ENCODE data around the gene PKD1L1.
"Not testable (repeated sequence)": the region's sequence is repeated elsewhere in the genome, so short reads cannot be mapped to it uniquely, and the experiment has no call there.

PKD1L1 gene

DNA sequence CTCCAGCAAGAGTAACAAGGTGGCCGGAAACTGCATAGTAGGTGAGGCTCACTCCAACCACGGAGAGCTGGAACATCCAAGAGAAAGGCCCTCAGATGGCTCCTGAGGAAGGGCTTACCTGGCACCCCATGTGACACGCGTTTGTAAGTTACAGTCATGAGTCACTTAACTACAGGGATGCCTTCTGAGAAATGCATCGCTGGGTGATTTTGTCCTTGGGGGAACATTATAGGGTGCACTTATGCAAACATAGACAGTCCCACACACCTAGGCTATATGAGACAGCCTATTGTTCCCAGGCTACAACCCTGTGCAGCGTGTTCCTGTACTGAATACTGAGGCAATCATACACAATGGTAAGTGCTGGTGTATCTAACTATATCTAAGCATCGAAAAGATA, 139.9 kb downstream of the PKD1L1 start:
- Histone ChIP-seq H3K9ac (ENCODE audit: low read depth, low read length) (no peak overlapping the region), H3K9me3 (ENCODE audit: control insufficient read depth, insufficient read depth, low read length) (no peaks in the 10 kb centered on the region), H3K4me1 (ENCODE audit: insufficient read depth, low read length) (no peaks in the 10 kb centered on the region), H3K36me3 (ENCODE audit: insufficient read depth, low read length) (no peaks in the 10 kb centered on the region)

DNA sequence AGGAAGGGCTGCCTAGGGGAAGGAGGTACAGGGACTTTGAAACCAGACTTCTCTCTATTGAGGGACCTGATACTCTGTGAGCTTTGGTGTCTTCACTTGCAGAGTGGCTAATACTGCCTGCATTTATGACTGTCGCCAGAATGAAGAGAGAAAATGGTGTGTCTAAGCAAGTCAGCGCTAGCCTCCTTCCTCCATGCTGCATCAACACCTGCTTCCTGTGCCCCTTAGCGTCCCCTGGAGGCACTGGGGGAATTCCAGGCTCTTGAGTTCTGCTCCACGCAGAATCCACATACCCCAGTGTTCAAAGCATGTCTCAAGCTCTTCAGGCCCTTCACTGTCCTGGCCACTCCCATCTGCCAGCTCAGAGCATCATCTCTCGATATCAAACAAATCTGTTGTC, 140.5 kb downstream of the PKD1L1 start:
- Histone ChIP-seq H3K4me1 (ENCODE audit: insufficient read depth, low read length) (no peaks in the 10 kb centered on the region), H3K9me3 (ENCODE audit: control insufficient read depth, insufficient read depth, low read length) (no peaks in the 10 kb centered on the region), H3K9ac (ENCODE audit: low read depth, low read length) (no peak overlapping the region), H3K36me3 (ENCODE audit: insufficient read depth, low read length) (no peaks in the 10 kb centered on the region)

DNA sequence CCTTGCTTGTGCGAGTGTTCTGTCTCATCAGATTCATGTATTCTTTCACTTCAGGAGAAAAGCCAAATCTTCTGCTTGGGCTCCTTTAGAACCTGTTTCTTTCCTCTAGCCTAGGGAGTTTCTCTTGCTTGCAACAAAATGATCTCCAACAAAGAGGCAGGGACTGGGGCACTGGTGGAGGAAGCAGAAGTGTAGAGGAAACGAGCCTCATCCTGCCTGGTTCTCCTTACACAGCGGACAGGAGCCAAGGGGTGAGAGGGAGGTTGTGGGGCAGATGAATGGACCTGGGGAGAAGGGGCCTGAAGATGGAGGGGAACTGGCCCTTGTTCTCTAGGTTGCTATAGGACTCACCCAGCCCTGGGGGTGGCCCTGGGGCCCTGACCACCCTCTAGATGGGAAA, 141.1 kb downstream of the PKD1L1 start:
- no peaks in the 10 kb centered on the region for H3K9me3 ChIP-seq (ENCODE audit: control insufficient read depth, insufficient read depth, low read length)

DNA sequence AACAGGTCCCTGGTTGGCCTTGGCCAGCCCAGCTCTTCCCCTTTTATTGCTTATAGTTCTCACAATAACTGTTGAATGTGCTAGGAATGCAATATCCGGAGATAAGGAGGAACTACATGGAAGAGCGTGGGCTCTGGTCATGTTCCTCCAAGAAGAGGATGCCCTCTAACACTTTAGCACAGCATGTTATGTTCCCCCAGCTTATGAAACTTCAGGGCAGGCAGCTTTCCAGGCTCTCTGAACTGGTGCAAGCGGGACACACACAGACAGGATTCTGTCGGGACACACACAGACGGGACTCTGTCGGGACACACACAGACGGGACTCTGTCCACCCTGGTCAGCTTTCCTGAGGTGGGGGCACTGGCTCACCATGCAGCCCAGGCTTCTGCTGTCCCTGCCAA, 141.6 kb downstream of the PKD1L1 start:
- no peaks in the 10 kb centered on the region for H3K4me1 ChIP-seq (ENCODE audit: insufficient read depth, low read length)
- no peaks in the 10 kb centered on the region for H3K36me3 ChIP-seq (ENCODE audit: insufficient read depth, low read length)
- no peak overlapping the region for H3K9ac ChIP-seq (ENCODE audit: low read depth, low read length)
- no peaks in the 10 kb centered on the region for H3K9me3 ChIP-seq (ENCODE audit: control insufficient read depth, insufficient read depth, low read length)

More for the DNA sequence above, 141.1 kb downstream of the PKD1L1 start:
- Histone ChIP-seq H3K9ac (ENCODE audit: low read depth, low read length) (no peak overlapping the region), H3K36me3 (ENCODE audit: insufficient read depth, low read length) (no peaks in the 10 kb centered on the region), H3K4me1 (ENCODE audit: insufficient read depth, low read length) (no peaks in the 10 kb centered on the region)

- Histone ChIP-seq H3K36me3 (ENCODE audit: insufficient read depth, low read length) (no peaks in the 10 kb centered on the region), H3K9ac (ENCODE audit: low read depth, low read length) (no peak overlapping the region), H3K4me1 (ENCODE audit: insufficient read depth, low read length) (no peaks in the 10 kb centered on the region), H3K9me3 (ENCODE audit: control insufficient read depth, insufficient read depth, low read length) (no peaks in the 10 kb centered on the region)
These were observed 143.3 kb downstream of the PKD1L1 start for GRCh38 chr7:47804767-47805545.

DNA sequence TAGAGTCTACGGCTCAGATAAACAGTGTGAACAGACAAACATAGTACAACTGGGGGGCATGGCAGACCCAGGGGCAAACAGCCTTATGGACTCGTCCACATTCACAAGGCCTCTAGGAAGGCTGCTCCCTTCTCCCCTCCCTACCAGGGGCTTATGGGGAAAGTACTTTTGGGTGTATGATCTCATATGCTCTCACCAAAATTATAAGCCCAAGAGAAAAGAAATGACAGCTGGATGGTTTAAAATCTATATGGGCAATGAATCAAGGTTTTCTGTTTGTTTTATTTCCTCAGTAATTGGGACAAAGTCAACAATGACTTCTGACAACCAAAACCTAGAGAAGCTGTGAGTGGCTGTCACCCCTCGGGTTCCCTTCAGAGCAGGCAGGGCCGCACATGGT, 144.4 kb downstream of the PKD1L1 start:
- no peaks in the 10 kb centered on the region for H3K9me3 ChIP-seq (ENCODE audit: control insufficient read depth, insufficient read depth, low read length)
- no peaks in the 10 kb centered on the region for H3K36me3 ChIP-seq (ENCODE audit: insufficient read depth, low read length)
- no peak overlapping the region for H3K9ac ChIP-seq (ENCODE audit: low read depth, low read length)
- no peaks in the 10 kb centered on the region for H3K4me1 ChIP-seq (ENCODE audit: insufficient read depth, low read length)

GRCh38 chr7:47803025-47803424, 145.2 kb downstream of the PKD1L1 start:
- H3K4me1 ChIP-seq (ENCODE audit: insufficient read depth, low read length) = no peaks in the 10 kb centered on the region
- no peaks in the 10 kb centered on the region for H3K36me3 ChIP-seq (ENCODE audit: insufficient read depth, low read length)
- no peaks in the 10 kb centered on the region for H3K9me3 ChIP-seq (ENCODE audit: control insufficient read depth, insufficient read depth, low read length)
- H3K9ac ChIP-seq (ENCODE audit: low read depth, low read length) = no peak overlapping the region

DNA sequence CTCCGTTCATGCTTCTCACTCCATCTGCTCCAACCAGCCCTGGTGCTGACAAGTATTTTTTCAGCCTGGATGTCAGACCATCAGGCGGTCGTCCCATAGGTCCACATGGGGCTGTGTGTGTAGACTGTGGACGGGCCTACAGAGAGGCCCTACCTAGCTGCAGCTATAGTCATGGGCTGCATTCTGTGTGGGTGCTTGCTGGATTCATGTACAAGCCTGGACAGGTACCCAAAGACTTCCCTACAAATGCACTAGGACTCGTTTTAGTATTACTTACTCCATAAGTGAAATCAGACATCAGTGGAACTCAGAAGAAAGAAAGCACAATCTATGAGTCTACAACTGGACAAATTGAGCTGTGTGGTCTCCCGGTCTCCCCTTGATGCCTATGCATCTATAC, 146.8 kb downstream of the PKD1L1 start:
- Histone ChIP-seq H3K36me3 (ENCODE audit: insufficient read depth, low read length) (no peaks in the 10 kb centered on the region), H3K9me3 (ENCODE audit: control insufficient read depth, insufficient read depth, low read length) (no peaks in the 10 kb centered on the region), H3K4me1 (ENCODE audit: insufficient read depth, low read length) (no peaks in the 10 kb centered on the region), H3K9ac (ENCODE audit: low read depth, low read length) (no peak overlapping the region)

DNA sequence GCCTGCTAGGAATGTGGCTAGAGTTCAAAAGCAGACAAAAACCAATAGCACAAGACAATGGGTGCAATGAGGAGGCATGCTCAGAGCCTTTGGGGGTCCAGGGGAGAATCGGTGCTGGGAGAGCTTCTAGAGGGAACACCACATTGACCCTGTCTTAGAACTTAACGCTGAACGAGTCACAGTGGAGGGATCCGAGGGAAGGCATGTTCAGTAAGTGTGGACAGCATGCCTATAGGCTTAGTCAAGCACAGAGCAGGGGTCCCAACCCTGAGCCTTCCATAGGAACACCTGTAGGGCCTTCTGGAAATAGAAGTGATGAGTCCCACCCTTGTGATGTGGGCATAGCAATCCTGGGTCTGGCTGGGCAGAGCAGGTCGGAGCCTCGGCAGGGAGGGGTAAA, 148.7 kb downstream of the PKD1L1 start:
- no peak overlapping the region for H3K9ac ChIP-seq (ENCODE audit: low read depth, low read length)
- no peaks in the 10 kb centered on the region for H3K9me3 ChIP-seq (ENCODE audit: control insufficient read depth, insufficient read depth, low read length)
- no peaks in the 10 kb centered on the region for H3K4me1 ChIP-seq (ENCODE audit: insufficient read depth, low read length)
- H3K36me3 ChIP-seq (ENCODE audit: insufficient read depth, low read length) = no peaks in the 10 kb centered on the region

- H3K9ac ChIP-seq (ENCODE audit: low read depth, low read length) = no peak overlapping the region
- no peaks in the 10 kb centered on the region for H3K9me3 ChIP-seq (ENCODE audit: control insufficient read depth, insufficient read depth, low read length)
- no peaks in the 10 kb centered on the region for H3K36me3 ChIP-seq (ENCODE audit: insufficient read depth, low read length)
- no peaks in the 10 kb centered on the region for H3K4me1 ChIP-seq (ENCODE audit: insufficient read depth, low read length)
These were observed 151.9 kb downstream of the PKD1L1 start for GRCh38 chr7:47796347-47796746.

- Histone ChIP-seq H3K9ac (ENCODE audit: low read depth, low read length) (no peak overlapping the region), H3K4me1 (ENCODE audit: insufficient read depth, low read length) (no peaks in the 10 kb centered on the region)
These were observed 152.6 kb downstream of the PKD1L1 start for GRCh38 chr7:47795631-47796030.

GRCh38 chr7:47795126-47795525, 153.1 kb downstream of the PKD1L1 start:
- H3K9ac ChIP-seq (ENCODE audit: low read depth, low read length); H3K36me3 ChIP-seq (ENCODE audit: insufficient read depth, low read length); H3K9me3 ChIP-seq (ENCODE audit: control insufficient read depth, insufficient read depth, low read length); H3K4me1 ChIP-seq (ENCODE audit: insufficient read depth, low read length): not testable (repeated sequence)

More at GRCh38 chr7:47795631-47796030, 152.6 kb downstream of the PKD1L1 start:
- H3K36me3 ChIP-seq (ENCODE audit: insufficient read depth, low read length) = no peaks in the 10 kb centered on the region
- H3K9me3 ChIP-seq (ENCODE audit: control insufficient read depth, insufficient read depth, low read length) = no peaks in the 10 kb centered on the region

- Histone ChIP-seq H3K36me3 (ENCODE audit: insufficient read depth, low read length) (no peaks in the 10 kb centered on the region), H3K9ac (ENCODE audit: low read depth, low read length) (no peak overlapping the region), H3K9me3 (ENCODE audit: control insufficient read depth, insufficient read depth, low read length) (no peaks in the 10 kb centered on the region), H3K4me1 (ENCODE audit: insufficient read depth, low read length) (no peaks in the 10 kb centered on the region)
These were observed 154.2 kb downstream of the PKD1L1 start for GRCh38 chr7:47794016-47794415.

DNA sequence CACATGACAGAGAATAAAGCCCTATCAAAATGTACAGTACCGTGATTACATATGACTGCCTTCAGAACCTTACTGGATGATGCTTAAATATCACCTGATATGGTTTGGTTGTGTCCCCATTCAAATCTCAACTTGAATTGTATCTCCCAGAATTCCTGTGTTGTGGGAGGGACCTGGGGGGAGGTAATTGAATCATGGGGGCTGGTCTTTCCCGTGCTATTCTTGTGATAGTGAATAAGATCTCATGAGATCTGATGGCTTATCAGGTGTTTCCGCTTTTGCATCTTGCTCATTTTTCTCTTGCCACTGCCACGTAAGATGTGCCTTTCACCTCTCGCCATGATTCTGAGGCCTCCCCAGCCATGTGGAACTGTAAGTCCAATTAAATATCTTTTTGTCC, 155.1 kb downstream of the PKD1L1 start:
- H3K9me3 ChIP-seq (ENCODE audit: control insufficient read depth, insufficient read depth, low read length); H3K9ac ChIP-seq (ENCODE audit: low read depth, low read length); H3K4me1 ChIP-seq (ENCODE audit: insufficient read depth, low read length); H3K36me3 ChIP-seq (ENCODE audit: insufficient read depth, low read length): not testable (repeated sequence)

DNA sequence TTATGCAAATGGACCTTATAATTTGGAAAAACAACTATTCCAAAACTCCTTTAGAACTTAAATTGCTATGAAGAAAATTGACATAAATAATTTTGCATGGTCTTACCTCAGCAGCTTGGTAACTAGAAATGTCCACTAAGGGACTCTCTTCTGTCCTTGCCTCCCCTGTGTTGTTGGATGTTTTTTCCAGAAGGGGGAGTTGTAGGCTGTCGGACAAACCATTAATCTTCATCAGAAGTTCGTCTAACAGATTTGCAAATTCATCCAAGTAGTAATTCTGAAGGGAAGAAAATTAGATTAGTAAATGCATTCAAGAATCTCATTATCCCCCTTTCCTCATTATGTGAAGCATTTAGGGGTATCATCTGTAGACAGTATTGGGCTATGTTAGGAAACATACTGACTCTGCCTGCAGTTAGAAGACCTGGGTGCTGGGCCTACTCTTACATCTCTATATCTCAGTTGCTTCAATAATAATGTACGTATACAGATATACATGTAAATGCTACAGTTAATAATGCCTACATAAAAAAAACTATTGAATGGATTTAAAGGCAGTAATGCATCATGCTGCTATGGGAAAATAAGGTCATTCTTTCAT, 155.6 kb downstream of the PKD1L1 start:
- H3K9ac ChIP-seq (ENCODE audit: low read depth, low read length) = no peak overlapping the region
- H3K9me3 ChIP-seq (ENCODE audit: control insufficient read depth, insufficient read depth, low read length) = no peaks in the 10 kb centered on the region
- H3K36me3 ChIP-seq (ENCODE audit: insufficient read depth, low read length) = no peaks in the 10 kb centered on the region
- no peaks in the 10 kb centered on the region for H3K4me1 ChIP-seq (ENCODE audit: insufficient read depth, low read length)
